GM12892 (cell line): ENCODE results near the gene ETFB.

ENCODE experiments used
- POLR2A ChIP-seq: IDR thresholded peaks from 2 replicates; pipeline ENCODE4 v1.6.1; 2011; ENCODE audit warnings: low read depth, low read length, control low read depth
- POLR2AphosphoS5 ChIP-seq: IDR thresholded peaks from 2 replicates; pipeline ENCODE4 v1.6.1; 2011; ENCODE audit warnings: low read depth, low read length, control low read depth
- TAF1 ChIP-seq: IDR thresholded peaks from 2 replicates; pipeline ENCODE4 v1.6.1; 2011; ENCODE audit warnings: low read depth, mild to moderate bottlenecking, control low read depth, low read length, borderline replicate concordance

DNA sequence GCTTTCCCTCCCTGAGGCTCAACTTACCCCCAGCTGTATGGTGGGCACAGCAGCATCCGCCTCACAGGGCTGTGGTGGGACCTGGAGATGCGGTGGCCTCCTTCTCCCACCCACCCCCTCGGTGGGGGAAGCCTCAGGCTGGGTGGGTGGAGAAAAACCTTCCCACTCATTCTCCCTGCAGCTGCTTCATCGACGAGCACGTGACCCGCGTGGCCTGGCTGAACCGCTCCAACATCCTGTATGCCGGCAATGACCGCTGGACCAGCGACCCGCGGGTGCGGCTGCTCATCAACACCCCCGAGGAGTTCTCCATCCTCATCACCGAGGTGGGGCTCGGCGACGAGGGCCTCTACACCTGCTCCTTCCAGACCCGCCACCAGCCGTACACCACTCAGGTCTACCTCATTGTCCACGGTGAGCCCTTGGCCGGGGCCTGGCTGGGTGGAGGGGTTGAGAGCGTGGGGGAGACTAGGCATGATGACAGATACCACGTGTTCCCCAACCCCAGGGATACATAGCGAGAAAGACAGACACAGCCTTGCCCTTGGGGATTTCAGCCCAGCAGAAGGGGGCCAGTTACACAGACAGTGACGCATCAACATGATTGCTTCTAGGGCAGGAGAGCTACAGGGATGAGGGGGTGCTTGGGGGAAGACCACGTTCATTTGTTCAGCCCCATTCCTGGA lies 42.6 kb downstream of the ETFB start:
- TF ChIP-seq POLR2AphosphoS5, result no peak
- TF ChIP-seq POLR2A, result no peak
- TF ChIP-seq TAF1, result no peak
